Liver (tissue), 9 donors: ENCODE results near the gene ACOXL. TPM values are rescaled to one million over a fixed set of nuclear protein-coding genes. Genes with fewer than 3 reads are reported as not detected.

ENCODE experiments used
- DNase-seq: peaks from one replicate; pipeline ENCODE4 v3.0.0-alpha.2; 2017; ENCODE audit warnings: low spot score
- H3K27ac ChIP-seq, 2 donors: one replicate each; pipeline ENCODE4 v1.7.0; 2013; ENCODE audit warnings: inconsistent platforms in 2 of 2, low read length in 2 of 2, control low read depth in 1 of 2, low read depth in 1 of 2, mild to moderate bottlenecking in 1 of 2
- H3K27me3 ChIP-seq, 4 donors: one replicate each; pipeline versions ENCODE4 v1.6.1 to v1.7.0; 2013; ENCODE audit warnings: low read length in 3 of 4, inconsistent platforms in 1 of 4, mild to moderate bottlenecking in 1 of 4, moderate library complexity in 1 of 4; ENCODE audit not compliant: control insufficient read depth in 4 of 4, insufficient read depth in 4 of 4
- H3K36me3 ChIP-seq, 4 donors: one replicate each; pipeline versions ENCODE4 v1.6.1 to v1.7.0; 2013; ENCODE audit warnings: low read length in 3 of 4, mild to moderate bottlenecking in 3 of 4, low read depth in 1 of 4, moderate library complexity in 1 of 4; ENCODE audit not compliant: control insufficient read depth in 4 of 4, insufficient read depth in 3 of 4
- H3K4me1 ChIP-seq, 4 donors: one replicate each; pipeline versions ENCODE4 v1.6.1 to v1.7.0; 2013; ENCODE audit warnings: low read length in 3 of 4, mild to moderate bottlenecking in 3 of 4, moderate library complexity in 1 of 4; ENCODE audit not compliant: control insufficient read depth in 4 of 4, insufficient read depth in 4 of 4
- H3K4me3 ChIP-seq, 3 donors: one replicate each; pipeline versions ENCODE4 v1.6.1 to v1.7.0; 2013; ENCODE audit warnings: low read length in 3 of 3, control low read depth in 1 of 3, low read depth in 1 of 3, mild to moderate bottlenecking in 1 of 3
- H3K9ac ChIP-seq, 2 donors: one replicate each; pipeline ENCODE4 v1.7.0; 2013; ENCODE audit warnings: low read length in 2 of 2, mild to moderate bottlenecking in 2 of 2, moderate library complexity in 2 of 2, control low read depth in 1 of 2, low read depth in 1 of 2
- H3K9me3 ChIP-seq, 4 donors: one replicate each; pipeline versions ENCODE4 v1.6.1 to v1.7.0; 2013; ENCODE audit warnings: low read length in 3 of 4; ENCODE audit not compliant: control insufficient read depth in 4 of 4
- ATF3 ChIP-seq: IDR thresholded peaks from 2 replicates; pipeline ENCODE4 v1.6.1; 2016; ENCODE audit warnings: antibody characterized with exemption
- FOXA1 ChIP-seq: IDR thresholded peaks from 2 replicates; pipeline ENCODE4 v1.6.1; 2016; ENCODE audit warnings: antibody characterized with exemption
- HNF4A ChIP-seq, 2 donors: conservative IDR thresholded peaks; 2 replicates each; pipeline ENCODE4 v1.6.1; 2016; ENCODE audit warnings: antibody characterized with exemption in 2 of 2, mild to moderate bottlenecking in 2 of 2
- HNF4G ChIP-seq: IDR thresholded peaks from 2 replicates; pipeline ENCODE4 v1.6.1; 2016; ENCODE audit warnings: antibody characterized with exemption
- MAX ChIP-seq: IDR thresholded peaks from 2 replicates; pipeline ENCODE4 v1.6.1; 2016; ENCODE audit warnings: antibody characterized with exemption
- NR2F2 ChIP-seq: IDR thresholded peaks from 2 replicates; pipeline ENCODE4 v1.6.1; 2016; ENCODE audit warnings: antibody characterized with exemption
- RXRA ChIP-seq, 2 donors: IDR thresholded peaks; 2 replicates each; pipeline ENCODE4 v1.6.1; 2017 to 2018; ENCODE audit warnings: antibody characterized with exemption in 2 of 2, mild to moderate bottlenecking in 1 of 2
- SP1 ChIP-seq: IDR thresholded peaks from 2 replicates; pipeline ENCODE4 v1.6.1; 2018; ENCODE audit warnings: antibody characterized with exemption, mild to moderate bottlenecking
- TAF1 ChIP-seq: conservative IDR thresholded peaks from 2 replicates; pipeline ENCODE4 v1.6.1; 2016; ENCODE audit warnings: antibody characterized with exemption, mild to moderate bottlenecking
- WGBS: extraction: QIAGEN DNeasy Blood & Tissue Kit; methylation state at CpG from one replicate; pipeline ENCODE4 v1.1.7; 2013; 5-methylcytosine and 5-hydroxymethylcytosine counted together
- polyA plus RNA-seq, 2 donors: library from polyadenylated mRNA; stranded (reverse) in 1 of 2; unstranded in 1 of 2; fragments of 200-250 nt in 1 of 2; fragments of >200 nt in 1 of 2; fragmentation: Nextera tagmentation in 1 of 2; extraction: Ambion mirVana in 1 of 2; gene quantifications; one replicate each; pipeline versions ENCODE4 v1.2.1 to v1.2.3, GENCODE V29; 2013 to 2015
- total RNA-seq, 2 donors: library from RNA; depleted of rRNA; stranded (reverse); fragments of >200 nt; gene quantifications; one replicate each; pipeline ENCODE4 v1.2.3, GENCODE V29; 2014
- TF ChIP-seq, protein P1 (sequence below): fragments of 150-350 bp; IDR thresholded peaks from 2 replicates; pipeline ENCODE4 v1.5.1; 2017; ENCODE audit warnings: improper control_type of control experiment, low read depth, low read length; ENCODE audit not compliant: missing input control
- TF ChIP-seq, protein P2 (sequence below): IDR thresholded peaks from 2 replicates; pipeline ENCODE4 v1.6.1; 2016; ENCODE audit warnings: antibody characterized with exemption, mild to moderate bottlenecking
- TF ChIP-seq, protein P3 (sequence below): IDR thresholded peaks from 2 replicates; pipeline ENCODE4 v1.6.1; 2016; ENCODE audit warnings: antibody characterized with exemption
- donor health status: healthy.
- donor health status: healthy.
- donor health status: healthy.
- donor health status: healthy.
- donor health status: healthy.

Gene ACOXL
- total and polyA plus RNA-seq, 4 donors = 0.07 TPM; not detected in 3

GRCh38 chr2:110977403-110977802, 245.0 kb downstream of the ACOXL start:
- no peaks in the 10 kb centered on the region for H3K4me1 ChIP-seq
- peaks cover 0 to 9% (median under 1%) of the 10 kb centered on the region in 4 donors for H3K9me3 ChIP-seq
- no peak overlapping the region for H3K9ac ChIP-seq
- no peak for DNase-seq
- no peak overlapping the region for H3K27ac ChIP-seq
- no peaks in the 10 kb centered on the region for H3K27me3 ChIP-seq
- no peak overlapping the region for H3K4me3 ChIP-seq
- WGBS = 73% methylated on average over 4 of the region's 4 CpGs
- no peaks in the 10 kb centered on the region for H3K36me3 ChIP-seq
- TF ChIP-seq, protein P1, sequence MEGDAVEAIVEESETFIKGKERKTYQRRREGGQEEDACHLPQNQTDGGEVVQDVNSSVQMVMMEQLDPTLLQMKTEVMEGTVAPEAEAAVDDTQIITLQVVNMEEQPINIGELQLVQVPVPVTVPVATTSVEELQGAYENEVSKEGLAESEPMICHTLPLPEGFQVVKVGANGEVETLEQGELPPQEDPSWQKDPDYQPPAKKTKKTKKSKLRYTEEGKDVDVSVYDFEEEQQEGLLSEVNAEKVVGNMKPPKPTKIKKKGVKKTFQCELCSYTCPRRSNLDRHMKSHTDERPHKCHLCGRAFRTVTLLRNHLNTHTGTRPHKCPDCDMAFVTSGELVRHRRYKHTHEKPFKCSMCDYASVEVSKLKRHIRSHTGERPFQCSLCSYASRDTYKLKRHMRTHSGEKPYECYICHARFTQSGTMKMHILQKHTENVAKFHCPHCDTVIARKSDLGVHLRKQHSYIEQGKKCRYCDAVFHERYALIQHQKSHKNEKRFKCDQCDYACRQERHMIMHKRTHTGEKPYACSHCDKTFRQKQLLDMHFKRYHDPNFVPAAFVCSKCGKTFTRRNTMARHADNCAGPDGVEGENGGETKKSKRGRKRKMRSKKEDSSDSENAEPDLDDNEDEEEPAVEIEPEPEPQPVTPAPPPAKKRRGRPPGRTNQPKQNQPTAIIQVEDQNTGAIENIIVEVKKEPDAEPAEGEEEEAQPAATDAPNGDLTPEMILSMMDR = no peak
- TF ChIP-seq RXRA (IDR thresholded peaks at IDR 0.05) = no peak
- no peak for TF ChIP-seq HNF4G
- TF ChIP-seq, protein P2, sequence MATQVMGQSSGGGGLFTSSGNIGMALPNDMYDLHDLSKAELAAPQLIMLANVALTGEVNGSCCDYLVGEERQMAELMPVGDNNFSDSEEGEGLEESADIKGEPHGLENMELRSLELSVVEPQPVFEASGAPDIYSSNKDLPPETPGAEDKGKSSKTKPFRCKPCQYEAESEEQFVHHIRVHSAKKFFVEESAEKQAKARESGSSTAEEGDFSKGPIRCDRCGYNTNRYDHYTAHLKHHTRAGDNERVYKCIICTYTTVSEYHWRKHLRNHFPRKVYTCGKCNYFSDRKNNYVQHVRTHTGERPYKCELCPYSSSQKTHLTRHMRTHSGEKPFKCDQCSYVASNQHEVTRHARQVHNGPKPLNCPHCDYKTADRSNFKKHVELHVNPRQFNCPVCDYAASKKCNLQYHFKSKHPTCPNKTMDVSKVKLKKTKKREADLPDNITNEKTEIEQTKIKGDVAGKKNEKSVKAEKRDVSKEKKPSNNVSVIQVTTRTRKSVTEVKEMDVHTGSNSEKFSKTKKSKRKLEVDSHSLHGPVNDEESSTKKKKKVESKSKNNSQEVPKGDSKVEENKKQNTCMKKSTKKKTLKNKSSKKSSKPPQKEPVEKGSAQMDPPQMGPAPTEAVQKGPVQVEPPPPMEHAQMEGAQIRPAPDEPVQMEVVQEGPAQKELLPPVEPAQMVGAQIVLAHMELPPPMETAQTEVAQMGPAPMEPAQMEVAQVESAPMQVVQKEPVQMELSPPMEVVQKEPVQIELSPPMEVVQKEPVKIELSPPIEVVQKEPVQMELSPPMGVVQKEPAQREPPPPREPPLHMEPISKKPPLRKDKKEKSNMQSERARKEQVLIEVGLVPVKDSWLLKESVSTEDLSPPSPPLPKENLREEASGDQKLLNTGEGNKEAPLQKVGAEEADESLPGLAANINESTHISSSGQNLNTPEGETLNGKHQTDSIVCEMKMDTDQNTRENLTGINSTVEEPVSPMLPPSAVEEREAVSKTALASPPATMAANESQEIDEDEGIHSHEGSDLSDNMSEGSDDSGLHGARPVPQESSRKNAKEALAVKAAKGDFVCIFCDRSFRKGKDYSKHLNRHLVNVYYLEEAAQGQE = no peak
- no peak for TF ChIP-seq HNF4A (conservative IDR thresholded peaks at IDR 0.05)
- TF ChIP-seq FOXA1 = no peak
- no peak for TF ChIP-seq ATF3
- no peak for TF ChIP-seq SP1
- TF ChIP-seq MAX = no peak

DNA sequence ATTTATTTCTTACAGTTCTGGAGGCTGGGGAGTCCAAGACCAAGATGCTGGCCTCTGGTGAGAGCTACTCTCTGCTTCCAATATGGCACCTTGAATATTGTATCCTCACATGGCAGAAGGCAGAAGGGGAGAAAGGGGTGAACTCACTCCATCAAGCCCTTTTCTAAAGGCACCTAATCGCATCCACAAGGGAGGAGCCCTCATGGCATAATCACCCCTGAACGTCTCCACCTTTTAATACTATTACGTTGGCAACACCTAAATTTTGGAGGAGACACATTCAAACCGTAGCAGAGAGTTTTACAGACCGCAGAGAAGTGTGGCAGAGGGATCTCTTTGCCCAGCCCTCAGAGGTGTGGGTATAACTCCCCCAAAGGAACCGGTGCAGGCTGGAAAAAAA, 245.8 kb downstream of the ACOXL start:
- DNase-seq = no peak

More for the DNA sequence above, 245.8 kb downstream of the ACOXL start:
- peaks cover 0 to 3% (median 0%) of the 10 kb centered on the region in 4 donors for H3K9me3 ChIP-seq
- H3K27me3 ChIP-seq = no peaks in the 10 kb centered on the region
- H3K9ac ChIP-seq = no peak overlapping the region
- no peak overlapping the region for H3K27ac ChIP-seq
- no peaks in the 10 kb centered on the region for H3K4me1 ChIP-seq
- H3K4me3 ChIP-seq = no peak overlapping the region
- TF ChIP-seq ATF3 (no peak), NR2F2 (no peak), TAF1 (no peak)
- TF ChIP-seq, protein P3, sequence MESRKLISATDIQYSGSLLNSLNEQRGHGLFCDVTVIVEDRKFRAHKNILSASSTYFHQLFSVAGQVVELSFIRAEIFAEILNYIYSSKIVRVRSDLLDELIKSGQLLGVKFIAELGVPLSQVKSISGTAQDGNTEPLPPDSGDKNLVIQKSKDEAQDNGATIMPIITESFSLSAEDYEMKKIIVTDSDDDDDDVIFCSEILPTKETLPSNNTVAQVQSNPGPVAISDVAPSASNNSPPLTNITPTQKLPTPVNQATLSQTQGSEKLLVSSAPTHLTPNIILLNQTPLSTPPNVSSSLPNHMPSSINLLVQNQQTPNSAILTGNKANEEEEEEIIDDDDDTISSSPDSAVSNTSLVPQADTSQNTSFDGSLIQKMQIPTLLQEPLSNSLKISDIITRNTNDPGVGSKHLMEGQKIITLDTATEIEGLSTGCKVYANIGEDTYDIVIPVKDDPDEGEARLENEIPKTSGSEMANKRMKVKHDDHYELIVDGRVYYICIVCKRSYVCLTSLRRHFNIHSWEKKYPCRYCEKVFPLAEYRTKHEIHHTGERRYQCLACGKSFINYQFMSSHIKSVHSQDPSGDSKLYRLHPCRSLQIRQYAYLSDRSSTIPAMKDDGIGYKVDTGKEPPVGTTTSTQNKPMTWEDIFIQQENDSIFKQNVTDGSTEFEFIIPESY = no peak
- TF ChIP-seq, protein P2 = no peak
- WGBS = 90% methylated on average over 6 of the region's 6 CpGs
- H3K36me3 ChIP-seq = no peaks in the 10 kb centered on the region
